ENCODE results near the gene CNTNAP5.

The CNTNAP5 gene

DNA sequence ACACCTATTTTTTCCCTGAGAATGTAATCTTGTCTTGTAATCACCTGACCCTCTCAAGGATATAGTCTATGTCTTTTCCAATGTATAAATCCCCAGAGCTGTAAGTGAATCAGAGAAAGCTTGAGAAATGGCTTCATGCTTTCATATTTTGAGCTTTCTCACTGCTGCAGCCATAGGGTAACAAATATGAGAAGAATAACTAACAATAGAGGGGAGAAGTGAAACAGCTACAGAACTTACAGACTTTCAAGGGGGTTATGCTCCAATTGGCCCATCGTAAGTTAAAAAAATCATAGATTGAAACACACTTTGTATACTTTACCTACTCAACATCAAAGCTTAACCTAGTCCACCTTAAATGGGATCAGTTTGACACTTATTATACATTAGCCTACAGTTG lies 111.0 kb downstream of the CNTNAP5 start:
- DNase-seq (ENCODE audit: low read depth) = no peak
- TF ChIP-seq, protein P1, sequence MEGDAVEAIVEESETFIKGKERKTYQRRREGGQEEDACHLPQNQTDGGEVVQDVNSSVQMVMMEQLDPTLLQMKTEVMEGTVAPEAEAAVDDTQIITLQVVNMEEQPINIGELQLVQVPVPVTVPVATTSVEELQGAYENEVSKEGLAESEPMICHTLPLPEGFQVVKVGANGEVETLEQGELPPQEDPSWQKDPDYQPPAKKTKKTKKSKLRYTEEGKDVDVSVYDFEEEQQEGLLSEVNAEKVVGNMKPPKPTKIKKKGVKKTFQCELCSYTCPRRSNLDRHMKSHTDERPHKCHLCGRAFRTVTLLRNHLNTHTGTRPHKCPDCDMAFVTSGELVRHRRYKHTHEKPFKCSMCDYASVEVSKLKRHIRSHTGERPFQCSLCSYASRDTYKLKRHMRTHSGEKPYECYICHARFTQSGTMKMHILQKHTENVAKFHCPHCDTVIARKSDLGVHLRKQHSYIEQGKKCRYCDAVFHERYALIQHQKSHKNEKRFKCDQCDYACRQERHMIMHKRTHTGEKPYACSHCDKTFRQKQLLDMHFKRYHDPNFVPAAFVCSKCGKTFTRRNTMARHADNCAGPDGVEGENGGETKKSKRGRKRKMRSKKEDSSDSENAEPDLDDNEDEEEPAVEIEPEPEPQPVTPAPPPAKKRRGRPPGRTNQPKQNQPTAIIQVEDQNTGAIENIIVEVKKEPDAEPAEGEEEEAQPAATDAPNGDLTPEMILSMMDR (conservative IDR thresholded peaks at IDR 0.05; ENCODE audit: low read depth, low read length) = no peak
- H3K4me3 ChIP-seq (ENCODE audit: low read depth, low read length) = no peak overlapping the region

DNA sequence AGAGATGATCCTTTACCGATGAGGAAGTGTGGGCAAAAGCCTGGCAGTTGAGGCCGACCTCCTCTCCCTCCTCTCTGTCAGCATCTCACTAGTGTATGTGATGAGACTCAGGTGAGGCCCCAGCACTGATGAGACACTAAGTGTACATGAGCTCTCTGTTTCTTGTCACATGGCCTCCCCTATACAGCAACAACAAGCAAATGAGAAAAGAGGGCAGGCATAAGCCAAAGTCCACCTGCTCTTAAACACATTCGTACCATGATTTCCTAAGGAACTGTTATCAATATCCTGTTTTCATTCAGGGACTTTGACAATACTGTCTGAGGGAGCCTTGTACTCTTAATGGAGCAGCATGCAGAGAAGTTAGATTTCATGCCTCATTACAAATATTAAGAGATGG lies 113.0 kb downstream of the CNTNAP5 start:
- H3K4me3 ChIP-seq (ENCODE audit: low read depth, low read length) = no peak overlapping the region
- TF ChIP-seq, protein P1 (conservative IDR thresholded peaks at IDR 0.05; ENCODE audit: low read depth, low read length) = no peak
- no peak for DNase-seq (ENCODE audit: low read depth)

DNA sequence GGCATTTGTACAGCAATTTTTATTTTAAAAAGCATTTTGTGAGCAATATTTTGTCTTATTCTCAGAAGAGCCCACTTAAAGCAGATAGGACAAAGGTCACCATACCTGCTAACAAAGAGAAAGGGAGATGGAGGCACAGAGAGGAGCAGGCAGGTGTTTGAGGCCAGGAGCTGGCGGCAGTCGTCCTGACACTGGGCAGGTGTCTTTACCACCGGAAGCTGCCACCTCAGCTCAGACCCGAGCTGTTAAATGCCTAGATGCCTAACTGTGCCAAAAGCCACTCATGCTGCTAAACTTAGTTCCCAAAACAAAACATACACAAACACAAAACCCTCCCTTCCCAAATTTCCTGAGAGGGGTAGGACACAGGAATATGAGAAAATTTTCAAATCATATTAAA lies 120.9 kb downstream of the CNTNAP5 start:
- TF ChIP-seq, protein P1 (conservative IDR thresholded peaks at IDR 0.05; ENCODE audit: low read depth, low read length) = no peak
- no peak for DNase-seq (ENCODE audit: low read depth)
- H3K4me3 ChIP-seq (ENCODE audit: low read depth, low read length) = no peak overlapping the region

DNA sequence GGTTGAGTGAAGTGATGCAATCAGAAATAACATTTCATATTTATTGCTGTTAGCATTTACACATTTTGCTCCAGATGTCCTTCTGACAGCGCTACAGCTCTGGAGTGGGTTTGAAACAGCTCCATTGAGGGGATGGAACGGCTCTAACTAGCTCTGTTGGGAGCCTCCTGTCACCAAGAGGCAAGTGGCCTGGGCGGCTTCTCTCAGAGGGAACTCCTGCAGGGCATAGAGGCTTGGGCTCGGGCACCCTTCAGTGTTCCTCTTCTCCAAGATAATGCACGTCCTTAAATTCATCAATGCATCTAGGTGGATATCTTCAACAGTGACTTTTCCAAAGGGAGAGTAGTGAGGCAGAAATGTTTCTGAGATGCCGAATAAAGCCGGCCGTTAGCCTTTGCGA lies 122.5 kb downstream of the CNTNAP5 start:
- H3K4me3 ChIP-seq (ENCODE audit: low read depth, low read length) = no peak overlapping the region
- DNase-seq (ENCODE audit: low read depth) = no peak
- TF ChIP-seq, protein P1 (conservative IDR thresholded peaks at IDR 0.05; ENCODE audit: low read depth, low read length) = no peak

DNA sequence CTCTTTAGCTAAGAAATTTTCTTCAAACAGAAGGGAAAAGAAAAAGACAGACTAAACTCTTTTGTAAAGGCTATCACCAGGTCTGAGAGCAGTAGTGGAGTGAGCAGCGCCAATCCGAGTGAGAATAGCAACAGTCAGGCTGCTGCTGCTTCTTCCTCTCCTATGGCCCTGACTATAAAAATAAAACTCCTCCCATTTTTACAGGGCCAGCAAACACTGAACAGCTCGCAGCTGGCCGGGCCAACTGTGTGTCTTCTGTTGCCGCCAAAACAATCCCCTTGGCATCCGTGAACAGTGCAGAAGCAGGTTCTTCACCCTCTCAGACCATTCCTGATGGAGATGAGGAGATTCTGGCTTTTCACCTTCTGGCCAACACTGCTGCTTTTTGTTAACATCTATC lies 124.5 kb downstream of the CNTNAP5 start:
- DNase-seq (ENCODE audit: low read depth) = no peak
- TF ChIP-seq, protein P1 (conservative IDR thresholded peaks at IDR 0.05; ENCODE audit: low read depth, low read length) = no peak
- no peak overlapping the region for H3K4me3 ChIP-seq (ENCODE audit: low read depth, low read length)

DNA sequence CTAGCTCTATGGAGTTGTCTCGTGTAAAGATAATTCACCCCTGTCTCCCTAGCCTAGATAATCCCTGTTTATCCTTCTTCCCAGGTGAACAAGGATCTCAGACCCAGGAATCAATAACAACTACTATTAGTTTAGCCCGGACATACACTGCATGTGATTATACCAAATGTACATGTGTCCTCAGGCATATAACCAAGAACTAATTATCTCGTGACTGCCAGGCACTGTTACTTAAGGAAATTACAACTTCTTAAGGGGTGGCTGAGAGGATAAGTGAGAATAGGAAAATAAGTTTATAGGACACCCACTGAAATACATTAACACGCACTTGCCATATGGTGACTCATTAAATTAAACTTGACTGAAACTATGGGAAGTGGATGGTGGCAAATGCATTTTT lies 126.6 kb downstream of the CNTNAP5 start:
- no peak overlapping the region for H3K4me3 ChIP-seq (ENCODE audit: low read depth, low read length)
- DNase-seq (ENCODE audit: low read depth) = no peak
- TF ChIP-seq, protein P1 (conservative IDR thresholded peaks at IDR 0.05; ENCODE audit: low read depth, low read length) = no peak

DNA sequence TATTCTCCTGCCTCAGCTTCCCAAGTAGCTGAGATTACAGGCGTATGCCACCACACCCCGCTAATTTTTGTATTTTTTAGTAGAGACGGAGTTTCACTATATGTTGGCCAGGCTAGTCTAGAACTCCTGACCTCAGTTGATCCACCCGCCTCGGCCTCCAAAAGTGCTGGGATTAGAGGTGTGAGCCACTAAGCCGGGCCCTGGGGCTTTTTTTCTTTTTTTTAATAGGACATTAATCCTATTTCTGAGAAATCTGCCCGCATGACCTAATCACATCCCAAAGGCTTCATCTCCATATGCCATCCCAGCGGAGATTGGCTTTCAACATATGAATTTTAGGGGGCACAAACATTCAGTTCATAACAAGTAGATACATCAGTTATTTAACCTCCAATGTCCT lies 128.6 kb downstream of the CNTNAP5 start:
- no peak for DNase-seq (ENCODE audit: low read depth)
- TF ChIP-seq, protein P1 (conservative IDR thresholded peaks at IDR 0.05; ENCODE audit: low read depth, low read length) = no peak
- no peak overlapping the region for H3K4me3 ChIP-seq (ENCODE audit: low read depth, low read length)
